Hepatocyte (in vitro differentiated cells): Measurements from ENCODE around the gene RPL9. TPM values are rescaled to one million over a fixed set of nuclear protein-coding genes. Genes with fewer than 3 reads are reported as not detected.

ENCODE experiments used
- DNase-seq: peaks from one replicate; pipeline ENCODE4 v3.0.0-alpha.2; 2016; ENCODE audit warnings: low spot score
- H2AFZ ChIP-seq: fragments of 200-600 bp; sonication (generic); 2 replicates; pipeline ENCODE4 v1.6.0; 2016; ENCODE audit warnings: antibody characterized with exemption, mild to moderate bottlenecking
- H3K27ac ChIP-seq: fragments of 200-600 bp; sonication (generic); 2 replicates; pipeline ENCODE4 v1.5.1; 2016; ENCODE audit warnings: mild to moderate bottlenecking
- H3K27me3 ChIP-seq: fragments of 200-600 bp; sonication (generic); 2 replicates; pipeline ENCODE4 v1.6.1; 2016
- H3K36me3 ChIP-seq: fragments of 200-600 bp; sonication (generic); replicated peaks from 2 replicates; pipeline ENCODE4 v1.5.1; 2016; ENCODE audit warnings: low read depth; ENCODE audit not compliant: insufficient read depth
- H3K4me1 ChIP-seq: fragments of 200-600 bp; sonication (generic); 2 replicates; pipeline ENCODE4 v1.5.1; 2016; ENCODE audit warnings: mild to moderate bottlenecking, moderate library complexity; ENCODE audit not compliant: insufficient read depth
- H3K4me2 ChIP-seq: fragments of 200-600 bp; sonication (generic); 2 replicates; pipeline ENCODE4 v1.6.0; 2016
- H3K4me3 ChIP-seq: fragments of 200-600 bp; sonication (generic); 2 replicates; pipeline ENCODE4 v1.5.1; 2016; ENCODE audit warnings: mild to moderate bottlenecking
- H3K79me2 ChIP-seq: fragments of 200-600 bp; sonication (generic); 2 replicates; pipeline ENCODE4 v1.6.0; 2017; ENCODE audit warnings: mild to moderate bottlenecking
- H3K9me2 ChIP-seq: fragments of 200-600 bp; sonication (generic); replicated peaks from 2 replicates; pipeline ENCODE4 v1.6.0; 2017; ENCODE audit warnings: mild to moderate bottlenecking; ENCODE audit not compliant: insufficient read depth
- H3K9me3 ChIP-seq: fragments of 200-600 bp; sonication (generic); 2 replicates; pipeline ENCODE4 v1.5.1; 2016; ENCODE audit warnings: low read depth, mild to moderate bottlenecking
- H4K20me1 ChIP-seq: fragments of 200-600 bp; sonication (generic); 2 replicates; pipeline ENCODE4 v1.6.0; 2016; ENCODE audit warnings: mild to moderate bottlenecking; ENCODE audit not compliant: insufficient read depth, poor library complexity, severe bottlenecking
- EZH2 ChIP-seq: fragments of 200-600 bp; sonication (generic); IDR thresholded peaks from 2 replicates; pipeline ENCODE4 v1.6.1; 2016; ENCODE audit warnings: antibody characterized with exemption, mild to moderate bottlenecking, borderline replicate concordance
- EZH2phosphoT487 ChIP-seq: fragments of 200-600 bp; sonication (generic); IDR thresholded peaks from one replicate; pipeline ENCODE4 v1.6.1; 2018; ENCODE audit warnings: antibody characterized with exemption, mild to moderate bottlenecking, low read depth, moderate library complexity; ENCODE audit not compliant: unreplicated experiment, severe bottlenecking
- WGBS: methylation state at CpG from one replicate; pipeline ENCODE4 v1.1.6; 2016; ENCODE audit warnings: low lambda C conversion rate; ENCODE audit errors: missing lambda C conversion rate; 5-methylcytosine and 5-hydroxymethylcytosine counted together
- microRNA-seq: library from miRNA; unstranded; fragments of <30 nt; microRNA quantifications from one replicate; pipeline ENCODE4, GENCODE V29; 2017
- polyA plus RNA-seq: library from polyadenylated mRNA; unstranded; fragments of >200 nt; fragmentation: Nextera tagmentation; extraction: Ambion mirVana; gene quantifications from 2 replicates; pipeline ENCODE4 v1.2.1, GENCODE V29; 2016
- small RNA-seq: library from RNA; depleted of rRNA; stranded (forward); fragments of <200 nt; gene quantifications from one replicate; pipeline ENCODE3, GENCODE V24; 2014
- total RNA-seq: library from RNA; depleted of rRNA; stranded (reverse); fragments of >200 nt; gene quantifications from 2 replicates; pipeline ENCODE4 v1.2.3, GENCODE V29; 2014
- TF ChIP-seq, protein P1 (sequence below): fragments of 200-600 bp; sonication (generic); IDR thresholded peaks from 2 replicates; pipeline ENCODE4 v1.5.1; 2016; ENCODE audit warnings: antibody characterized with exemption, mild to moderate bottlenecking; ENCODE audit not compliant: poor library complexity

RPL9 gene
- total and polyA plus RNA-seq, 2 experiments from 2014 or later = 475 to 2,831 TPM

DNA sequence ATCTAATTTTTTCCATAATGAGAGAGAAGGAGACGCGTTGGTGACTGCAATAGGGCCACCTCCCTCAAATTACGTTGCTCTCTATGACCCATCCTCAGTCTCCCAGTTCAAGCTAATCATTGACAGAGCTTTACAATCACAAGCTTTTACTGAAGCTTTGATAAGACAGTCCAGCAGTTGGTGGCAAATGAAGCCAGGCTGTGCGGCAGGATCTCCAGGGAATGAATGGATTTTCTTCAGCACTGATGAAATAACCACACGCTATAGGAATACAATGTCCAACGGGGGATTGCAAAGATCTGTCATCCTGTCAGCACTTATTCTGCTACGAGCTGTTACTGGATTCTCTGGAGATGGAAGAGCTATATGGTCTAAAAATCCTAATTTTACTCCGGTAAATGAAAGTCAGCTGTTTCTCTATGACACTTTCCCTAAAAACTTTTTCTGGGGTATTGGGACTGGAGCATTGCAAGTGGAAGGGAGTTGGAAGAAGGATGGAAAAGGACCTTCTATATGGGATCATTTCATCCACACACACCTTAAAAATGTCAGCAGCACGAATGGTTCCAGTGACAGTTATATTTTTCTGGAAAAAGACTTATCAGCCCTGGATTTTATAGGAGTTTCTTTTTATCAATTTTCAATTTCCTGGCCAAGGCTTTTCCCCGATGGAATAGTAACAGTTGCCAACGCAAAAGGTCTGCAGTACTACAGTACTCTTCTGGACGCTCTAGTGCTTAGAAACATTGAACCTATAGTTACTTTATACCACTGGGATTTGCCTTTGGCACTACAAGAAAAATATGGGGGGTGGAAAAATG is 51.7 kb downstream of the RPL9 start, which contains the start of gene KLB:
TSS of gene KLB (plus strand) at position 168 of the 821 bp plus-strand sequence. CDS start at position 188, 20 bp downstream.
- DNase-seq = peak; percentile 78
- H3K4me1 ChIP-seq = no peaks in the 10 kb centered on the region
- H3K9me3 ChIP-seq = no peaks in the 10 kb centered on the region
- H3K27ac ChIP-seq = peak within 1 kb of the TSS; percentile 1
- no peaks in the 10 kb centered on the region for H3K79me2 ChIP-seq
- TF ChIP-seq EZH2phosphoT487 (no peak), EZH2 (no peak)
- TF ChIP-seq, protein P1, sequence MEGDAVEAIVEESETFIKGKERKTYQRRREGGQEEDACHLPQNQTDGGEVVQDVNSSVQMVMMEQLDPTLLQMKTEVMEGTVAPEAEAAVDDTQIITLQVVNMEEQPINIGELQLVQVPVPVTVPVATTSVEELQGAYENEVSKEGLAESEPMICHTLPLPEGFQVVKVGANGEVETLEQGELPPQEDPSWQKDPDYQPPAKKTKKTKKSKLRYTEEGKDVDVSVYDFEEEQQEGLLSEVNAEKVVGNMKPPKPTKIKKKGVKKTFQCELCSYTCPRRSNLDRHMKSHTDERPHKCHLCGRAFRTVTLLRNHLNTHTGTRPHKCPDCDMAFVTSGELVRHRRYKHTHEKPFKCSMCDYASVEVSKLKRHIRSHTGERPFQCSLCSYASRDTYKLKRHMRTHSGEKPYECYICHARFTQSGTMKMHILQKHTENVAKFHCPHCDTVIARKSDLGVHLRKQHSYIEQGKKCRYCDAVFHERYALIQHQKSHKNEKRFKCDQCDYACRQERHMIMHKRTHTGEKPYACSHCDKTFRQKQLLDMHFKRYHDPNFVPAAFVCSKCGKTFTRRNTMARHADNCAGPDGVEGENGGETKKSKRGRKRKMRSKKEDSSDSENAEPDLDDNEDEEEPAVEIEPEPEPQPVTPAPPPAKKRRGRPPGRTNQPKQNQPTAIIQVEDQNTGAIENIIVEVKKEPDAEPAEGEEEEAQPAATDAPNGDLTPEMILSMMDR = no peak
- peak within 1 kb of the TSS; percentile 63 for H3K4me2 ChIP-seq
- no peak within 1 kb of the TSS for H2AFZ ChIP-seq
- H3K27me3 ChIP-seq = no peaks in the 10 kb centered on the region
- WGBS = 27% methylated on average over 12 of the region's 12 CpGs
- H3K36me3 ChIP-seq = no peaks in the 10 kb centered on the region
- H3K4me3 ChIP-seq = no peak within 1 kb of the TSS
- H4K20me1 ChIP-seq = no peaks in the 10 kb centered on the region
- H3K9me2 ChIP-seq = no peaks in the 10 kb centered on the region

Small RNAs within 50 kb of the gene (microRNA-seq; reads per million reads assigned to microRNA genes)
- gene MIR5591 = not detected

Small RNAs within 50 kb of the gene (small RNA-seq; reads per million reads assigned to genes)
- gene MIR5591 = not detected
- not detected for gene RF00019

Other genes starting within 250 kb of the RPL9 start
- gene RFC1, start 92.6 kb downstream of the RPL9 start, total RNA-seq = 44.0 and 57.5 TPM in 2 replicates
- gene RFC1, start 92.6 kb downstream of the RPL9 start, polyA plus RNA-seq = 22.5 and 26.0 TPM in 2 replicates
- gene KLB, start 52.0 kb downstream of the RPL9 start, total RNA-seq = 18.2 and 20.3 TPM in 2 replicates
- gene KLB, start 52.0 kb downstream of the RPL9 start, polyA plus RNA-seq = 7.5 and 11.5 TPM in 2 replicates
- 10.3 and 12.3 TPM in 2 replicates for gene LIAS, start 134 bp upstream of the RPL9 start, total RNA-seq
- 10.4 and 12.3 TPM in 2 replicates for gene LIAS, start 134 bp upstream of the RPL9 start, polyA plus RNA-seq
- 337 and 374 TPM in 2 replicates for gene UGDH, start 68.5 kb upstream of the RPL9 start, total RNA-seq
- gene UGDH, start 68.5 kb upstream of the RPL9 start, polyA plus RNA-seq = 192 and 223 TPM in 2 replicates
- gene SMIM14, start 179.9 kb upstream of the RPL9 start, total RNA-seq = 69.6 and 98.6 TPM in 2 replicates
- gene SMIM14, start 179.9 kb upstream of the RPL9 start, polyA plus RNA-seq = 89.5 and 124 TPM in 2 replicates
- gene UBE2K, start 239.2 kb upstream of the RPL9 start, total RNA-seq = 40.4 and 41.0 TPM in 2 replicates
- gene UBE2K, start 239.2 kb upstream of the RPL9 start, polyA plus RNA-seq = 98.9 and 112 TPM in 2 replicates